Urothelium cell line (cell line): ENCODE measurements around the gene ZMPSTE24.
A peak's percentile ranks its signal among the peaks of the same experiment; 100 is the strongest.
"Not testable (repeated sequence)": the region's sequence is repeated elsewhere in the genome, so short reads cannot be mapped to it uniquely, and the experiment has no call there.

ENCODE experiments used
- DNase-seq: peaks from one replicate; pipeline ENCODE4 v3.0.0; 2011; ENCODE audit warnings: low spot score, mixed read lengths
- FAIRE-seq: peaks from 2 replicates; lab custom pipeline; 2011; peaks lifted over from hg19 to GRCh38; lab: Jason Lieb, UNC

Gene ZMPSTE24

GRCh38 chr1:40257688-40258444 lies at the start of gene ZMPSTE24:
Gene ZMPSTE24, plus strand, starts transcription at chr1:40258236. Its CDS starts 36 bp downstream, at chr1:40258272.
- peak; percentile 95 for DNase-seq
- peak; percentile 62 for FAIRE-seq

GRCh38 chr1:40210511-40211204 lies 47.4 kb upstream of the ZMPSTE24 start:
- FAIRE-seq, result no peak
- no peak for DNase-seq

GRCh38 chr1:40218333-40218732 lies 39.7 kb upstream of the ZMPSTE24 start:
- FAIRE-seq (peak; percentile 94), DNase-seq (no peak)

DNA sequence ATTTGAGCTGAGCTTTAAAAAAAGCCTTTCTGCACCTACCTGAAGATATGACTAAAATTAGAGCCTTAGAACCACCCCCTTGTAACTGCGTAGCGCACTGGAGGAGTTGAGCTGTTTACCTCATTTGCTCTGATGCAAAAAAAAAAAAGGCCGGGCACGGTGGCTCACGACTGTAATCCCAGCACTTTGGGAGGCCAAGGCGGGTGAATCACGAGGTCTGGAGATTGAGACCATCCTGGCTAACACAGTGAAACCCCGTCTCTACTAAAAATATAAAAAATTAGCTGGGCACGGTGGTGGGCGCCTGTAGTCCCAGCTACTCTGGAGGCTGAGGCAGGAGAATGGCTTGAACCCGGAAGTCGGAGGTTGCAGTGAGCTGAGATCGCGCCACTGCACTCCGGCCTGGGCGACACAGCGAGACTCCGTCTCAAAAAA lies 36.5 kb upstream of the ZMPSTE24 start:
- DNase-seq, FAIRE-seq: not testable (repeated sequence)

DNA sequence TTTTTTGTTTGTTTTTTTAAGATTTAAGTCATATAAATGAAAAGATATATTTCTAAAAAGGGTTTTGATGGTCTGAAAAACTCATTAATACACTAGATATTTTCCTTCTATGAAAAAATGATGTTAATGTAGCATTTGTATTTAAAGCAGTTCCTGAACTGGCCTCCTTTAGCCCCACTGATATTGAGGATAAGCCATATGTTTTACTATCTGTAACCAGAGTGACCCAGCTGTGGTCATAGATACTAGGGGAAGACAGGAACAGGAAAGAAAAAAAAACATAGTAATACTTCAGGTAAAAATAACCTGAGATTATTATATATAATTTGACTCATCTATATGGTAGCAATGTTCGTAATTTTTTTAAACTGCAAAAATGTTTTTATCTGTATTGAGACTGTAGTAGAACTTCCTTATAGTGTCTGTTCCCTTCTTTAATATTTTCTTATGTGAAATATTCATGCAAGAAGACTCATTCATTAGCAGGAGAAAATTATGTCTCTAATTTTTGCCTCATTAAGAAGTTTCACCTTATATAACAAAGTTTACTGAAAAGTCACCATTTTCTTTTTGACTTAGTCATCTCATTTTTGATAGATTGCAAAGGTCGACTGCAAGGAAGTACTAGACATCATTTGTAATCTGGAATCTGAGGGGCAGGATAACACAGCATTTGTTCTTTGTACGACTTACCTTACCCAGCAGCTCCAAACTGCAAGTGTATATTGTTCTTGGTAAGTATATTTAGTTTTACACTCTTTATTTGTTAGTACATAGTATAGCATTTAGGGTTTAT lies 35.9 kb upstream of the ZMPSTE24 start:
- FAIRE-seq (no peak), DNase-seq (no peak)

DNA sequence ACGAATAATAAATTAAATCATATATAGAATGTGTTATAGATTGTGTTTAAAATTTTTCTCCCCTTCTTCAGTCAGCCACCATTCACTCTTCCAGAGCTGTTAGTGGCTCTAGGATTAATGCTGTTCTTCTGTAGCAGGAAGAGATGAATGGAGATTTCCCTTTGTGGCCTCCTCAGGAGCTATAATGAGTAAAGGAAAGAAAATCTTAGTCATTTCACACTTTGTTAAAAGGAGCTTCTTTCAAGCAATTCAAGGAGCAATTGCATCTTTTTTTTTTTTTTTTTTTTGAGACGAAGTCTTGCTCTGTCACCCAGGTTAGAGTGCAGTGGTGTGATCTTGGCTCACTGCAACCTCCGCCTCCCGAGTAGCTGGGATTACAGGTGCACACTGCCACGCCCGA lies 34.0 kb upstream of the ZMPSTE24 start:
- DNase-seq (no peak), FAIRE-seq (no peak)

DNA sequence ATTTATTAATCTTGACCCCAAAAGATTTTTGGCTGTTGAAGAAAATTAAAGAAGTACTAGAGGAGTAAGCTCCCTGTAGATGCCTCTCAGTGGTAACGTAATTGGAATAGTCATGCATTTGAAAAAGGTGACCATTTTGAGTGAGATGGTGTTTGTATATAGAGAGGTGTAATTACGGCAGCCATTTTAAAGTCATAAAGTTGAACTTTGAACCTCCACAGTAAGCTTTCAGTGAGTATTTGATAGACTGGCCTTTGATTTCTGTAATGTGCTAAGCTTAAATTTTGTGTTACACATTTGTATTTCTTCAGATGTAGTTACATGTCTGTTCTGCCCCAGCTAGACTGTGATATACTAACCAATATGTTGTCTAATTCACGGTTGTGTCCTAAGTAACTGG lies 31.8 kb upstream of the ZMPSTE24 start:
- FAIRE-seq (no peak), DNase-seq (no peak)

DNA sequence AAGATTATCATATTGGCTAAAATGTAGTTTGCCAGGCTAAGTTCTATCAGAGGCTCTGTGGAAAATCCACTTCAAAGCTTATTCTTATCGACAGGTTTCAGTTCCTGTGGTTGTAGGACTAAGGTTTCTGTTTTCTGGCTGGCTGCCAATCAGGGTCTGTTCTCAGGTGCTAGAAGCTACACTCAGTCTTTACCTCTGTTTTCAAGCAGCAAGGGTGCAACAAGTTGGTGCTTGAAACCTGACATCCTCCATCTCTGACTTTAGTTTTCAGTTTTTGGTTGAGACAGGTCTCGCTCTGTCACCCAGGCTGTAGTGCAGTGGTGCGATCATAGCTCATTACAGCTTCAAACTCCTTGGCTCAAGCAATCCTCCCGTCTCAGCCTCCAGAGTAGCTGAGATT lies 25.6 kb upstream of the ZMPSTE24 start:
- DNase-seq (no peak), FAIRE-seq (no peak)

GRCh38 chr1:40239626-40240025 lies 18.4 kb upstream of the ZMPSTE24 start:
- FAIRE-seq (no peak), DNase-seq (no peak)

GRCh38 chr1:40240390-40240789 lies 17.6 kb upstream of the ZMPSTE24 start:
- no peak for FAIRE-seq

DNA sequence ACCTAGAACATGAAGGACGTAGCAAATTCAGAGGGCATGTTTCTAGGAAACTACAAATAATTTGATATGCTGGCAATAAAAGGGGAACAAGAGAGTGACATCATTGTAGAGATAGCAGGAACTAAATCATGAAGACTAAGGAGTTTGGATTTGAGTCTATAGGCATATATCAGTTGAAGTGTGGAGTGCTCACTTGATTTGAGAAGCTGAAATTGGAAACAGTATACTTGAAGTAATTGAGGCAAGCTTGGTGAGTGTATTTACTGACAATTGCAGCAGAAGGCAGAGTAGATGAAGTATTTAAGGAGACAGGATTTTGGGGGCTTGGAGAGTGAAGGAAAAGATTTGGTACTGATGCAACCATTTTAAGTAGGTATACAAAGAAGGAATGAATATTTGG lies 16.7 kb upstream of the ZMPSTE24 start:
- DNase-seq (no peak), FAIRE-seq (no peak)

More at GRCh38 chr1:40240390-40240789, 17.6 kb upstream of the ZMPSTE24 start:
- no peak for DNase-seq

DNA sequence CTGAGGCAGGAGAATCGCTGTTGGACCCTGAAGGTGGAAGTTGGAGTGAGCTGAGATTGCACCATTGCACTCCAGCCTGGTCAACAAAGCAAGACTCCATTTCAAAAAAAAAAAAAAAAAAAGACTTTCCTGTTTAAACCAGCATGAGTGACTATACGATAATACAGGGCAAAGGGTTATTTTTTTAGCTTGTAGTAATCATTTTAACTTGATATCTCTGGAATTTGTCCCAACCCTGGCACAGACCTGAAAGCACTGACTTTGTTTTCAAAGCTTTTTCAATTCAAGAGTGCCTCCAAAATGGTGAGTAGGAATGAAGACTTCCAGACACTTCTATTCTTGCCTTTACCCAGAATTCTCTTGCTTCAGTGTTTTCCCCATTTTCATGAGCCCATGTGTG lies 14.7 kb upstream of the ZMPSTE24 start:
- DNase-seq (no peak), FAIRE-seq (no peak)

DNA sequence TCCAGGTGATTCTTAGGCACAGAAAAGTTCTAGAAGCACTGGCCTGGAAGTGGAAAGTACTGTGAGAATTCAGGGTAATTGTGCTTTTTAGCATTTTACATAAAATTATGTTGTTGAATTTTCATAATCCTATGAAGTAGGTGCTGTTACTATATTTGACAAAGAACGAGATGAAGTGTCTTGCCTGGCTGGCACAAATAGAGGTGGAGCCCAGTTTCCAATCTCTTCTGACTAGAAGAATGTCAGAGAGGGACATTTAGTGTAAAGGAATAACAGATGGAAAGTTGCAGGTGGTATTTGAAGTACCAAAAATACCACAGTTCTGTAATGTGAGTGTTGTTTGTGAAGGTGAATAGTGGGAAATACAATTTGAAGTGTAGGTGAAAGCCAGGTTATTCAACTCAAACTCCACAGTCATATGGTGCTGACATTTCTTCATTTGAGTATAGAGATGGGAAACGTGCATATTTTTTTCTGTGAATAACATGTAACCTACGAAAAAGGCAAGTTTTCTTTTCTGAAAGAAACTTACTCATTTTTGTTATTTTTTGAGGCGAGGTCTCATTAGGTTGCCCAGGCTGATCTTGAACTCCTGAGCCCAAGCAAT lies 13.8 kb upstream of the ZMPSTE24 start:
- no peak for DNase-seq
- no peak for FAIRE-seq

- no peak for FAIRE-seq
- DNase-seq, result no peak
These were observed 12.3 kb upstream of the ZMPSTE24 start for GRCh38 chr1:40245686-40246085.

DNA sequence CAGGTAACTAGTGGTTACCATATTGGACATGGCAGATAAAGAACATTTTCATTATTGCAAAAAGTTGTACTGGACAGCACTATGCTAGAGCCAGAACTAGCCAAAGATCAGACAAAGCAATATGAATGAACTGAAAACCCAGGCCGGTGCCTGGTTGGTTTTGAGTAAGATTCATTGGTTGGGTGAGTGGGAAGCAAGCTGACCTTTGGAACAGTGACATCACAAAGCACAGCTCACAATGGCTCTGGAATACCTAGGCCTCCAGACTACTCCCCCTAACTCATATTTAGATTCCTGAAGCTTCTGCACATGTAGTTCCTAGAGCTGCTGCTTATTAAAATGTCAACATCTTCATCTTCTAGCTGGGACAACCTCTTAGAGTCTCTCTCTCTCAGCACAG lies 10.4 kb upstream of the ZMPSTE24 start, which contains the start of gene TMCO2:
TMCO2 (plus strand) TSS at position 283 of the 400 bp plus-strand sequence; CDS start at position 340, 57 bp downstream.
- DNase-seq (no peak), FAIRE-seq (no peak)

DNA sequence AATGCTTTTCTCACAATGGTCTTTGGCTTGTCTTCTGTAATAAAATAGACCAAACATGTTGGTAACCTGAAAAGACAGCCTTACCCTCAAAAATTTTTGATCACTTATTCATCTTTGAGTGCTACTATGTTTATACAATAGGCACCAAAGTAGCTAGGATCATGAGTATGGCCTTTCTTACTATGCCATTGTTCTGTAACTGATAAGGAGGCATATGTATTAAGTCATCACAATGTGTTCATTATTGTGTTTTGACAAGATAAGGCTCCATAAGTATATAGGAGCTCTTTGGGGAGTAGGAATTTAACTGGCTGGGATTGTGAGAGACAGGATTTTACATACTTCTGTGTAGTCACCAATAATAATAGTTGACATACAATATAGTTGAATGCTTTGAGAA lies 9.6 kb upstream of the ZMPSTE24 start:
- FAIRE-seq, result no peak
- DNase-seq, result no peak

GRCh38 chr1:40251456-40251855 lies 6.6 kb upstream of the ZMPSTE24 start:
- FAIRE-seq (no peak), DNase-seq (no peak)

DNA sequence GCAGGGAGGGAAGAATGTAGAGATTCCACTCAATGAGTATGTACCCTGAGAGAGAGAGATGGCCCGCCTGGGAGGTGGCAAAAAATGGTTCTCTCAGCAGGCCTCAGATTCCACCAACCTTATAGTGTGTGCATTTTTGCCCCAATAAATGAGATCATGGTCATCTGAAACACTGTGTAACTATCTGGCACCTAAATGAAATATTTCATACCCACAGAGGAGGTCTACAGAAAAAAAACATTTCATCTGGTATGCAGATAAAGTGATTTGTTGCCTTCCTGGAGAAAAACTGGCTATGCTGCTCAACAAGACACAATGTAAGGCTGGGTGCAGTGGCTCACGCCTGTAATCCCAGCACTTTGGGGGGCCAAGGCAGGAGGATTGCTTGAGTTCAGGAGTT lies 5.4 kb upstream of the ZMPSTE24 start:
- DNase-seq, result no peak
- no peak for FAIRE-seq

DNA sequence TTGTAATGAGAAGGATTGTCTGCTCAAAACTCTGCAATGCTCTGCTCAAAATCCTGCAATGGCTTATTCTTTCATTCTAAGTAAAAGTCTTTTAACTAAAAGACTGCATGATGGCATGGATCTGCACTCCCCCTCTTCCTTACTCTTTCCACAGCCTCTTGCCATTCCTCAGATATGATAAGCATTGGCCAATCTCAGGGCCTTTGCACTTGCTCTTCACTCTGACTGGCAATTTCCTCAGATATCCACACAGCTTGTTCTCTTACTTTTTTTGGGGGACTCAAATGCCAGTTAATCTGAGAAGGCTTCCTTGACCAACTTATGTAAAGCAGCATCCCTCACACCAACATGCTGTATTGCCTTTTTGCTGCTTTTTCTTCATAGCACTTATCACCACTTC lies 2.8 kb upstream of the ZMPSTE24 start:
- no peak for FAIRE-seq
- no peak for DNase-seq

GRCh38 chr1:40256401-40257084 lies 1.5 kb upstream of the ZMPSTE24 start:
- FAIRE-seq (no peak), DNase-seq (no peak)
